ENCODE data around the gene MFN2. TPM values are rescaled to one million over a fixed set of nuclear protein-coding genes. Genes with fewer than 3 reads are reported as not detected.

Gene MFN2
- total RNA-seq, 1 experiment from 2014 or later = 73.9 TPM

DNA sequence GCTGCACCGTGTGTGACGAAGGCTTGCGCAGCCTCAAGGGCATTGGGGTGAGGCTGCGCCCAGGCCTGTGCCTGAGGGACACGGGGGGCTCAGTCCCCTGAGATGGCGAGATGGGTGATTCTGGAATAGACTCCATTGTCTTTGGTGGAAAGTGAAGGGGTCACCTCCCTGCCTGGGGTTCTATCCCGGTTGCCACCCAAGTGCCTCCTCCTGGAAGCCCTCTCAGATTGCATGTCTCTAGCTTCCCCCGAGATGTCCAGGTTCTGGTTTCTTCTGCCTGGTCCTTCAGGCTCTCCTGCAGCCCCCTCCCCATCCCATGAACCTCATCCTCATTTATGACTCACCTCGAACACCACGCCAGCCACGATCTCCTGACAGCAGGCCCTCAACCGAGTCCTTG, 22.3 kb upstream of the MFN2 start:
- ChIA-PET CTCF (interaction anchor here (1.1 kb wide), 1 partner anchor 9 kb away, joined by 3 read pairs; no protein-coding TSS in a partner anchor), POLR2A (no interaction called here)
- H3K4me1 Mint-ChIP-seq (ENCODE audit: low read depth, unreplicated experiment) = no peaks in the 10 kb centered on the region
- no peak for DNase-seq
- Histone ChIP-seq H3K36me3 (ENCODE audit: control insufficient read depth, insufficient read depth, low read length) (no peaks in the 10 kb centered on the region; the same call in 1 of the 2 replicates), H3K27me3 (replicated peaks; ENCODE audit: control insufficient read depth, insufficient read depth, low read length) (no peaks in the 10 kb centered on the region), H3K4me3 (ENCODE audit: low read depth, low read length) (no peak overlapping the region), H3K9me3 (no peaks in the 10 kb centered on the region), H3K4me1 (no peaks in the 10 kb centered on the region)
- H3K4me3 Mint-ChIP-seq (ENCODE audit: unreplicated experiment) = no peak overlapping the region
- no TSS peak for BruUV-seq (replicated peaks)
- no peaks in the 10 kb centered on the region for H3K27me3 Mint-ChIP-seq (ENCODE audit: insufficient read depth, unreplicated experiment)
- H3K9me3 Mint-ChIP-seq (ENCODE audit: unreplicated experiment) = no peaks in the 10 kb centered on the region
- peaks cover 19% of the 10 kb centered on the region for H3K36me3 Mint-ChIP-seq (ENCODE audit: insufficient read depth, unreplicated experiment)
- TF ChIP-seq, protein P1, sequence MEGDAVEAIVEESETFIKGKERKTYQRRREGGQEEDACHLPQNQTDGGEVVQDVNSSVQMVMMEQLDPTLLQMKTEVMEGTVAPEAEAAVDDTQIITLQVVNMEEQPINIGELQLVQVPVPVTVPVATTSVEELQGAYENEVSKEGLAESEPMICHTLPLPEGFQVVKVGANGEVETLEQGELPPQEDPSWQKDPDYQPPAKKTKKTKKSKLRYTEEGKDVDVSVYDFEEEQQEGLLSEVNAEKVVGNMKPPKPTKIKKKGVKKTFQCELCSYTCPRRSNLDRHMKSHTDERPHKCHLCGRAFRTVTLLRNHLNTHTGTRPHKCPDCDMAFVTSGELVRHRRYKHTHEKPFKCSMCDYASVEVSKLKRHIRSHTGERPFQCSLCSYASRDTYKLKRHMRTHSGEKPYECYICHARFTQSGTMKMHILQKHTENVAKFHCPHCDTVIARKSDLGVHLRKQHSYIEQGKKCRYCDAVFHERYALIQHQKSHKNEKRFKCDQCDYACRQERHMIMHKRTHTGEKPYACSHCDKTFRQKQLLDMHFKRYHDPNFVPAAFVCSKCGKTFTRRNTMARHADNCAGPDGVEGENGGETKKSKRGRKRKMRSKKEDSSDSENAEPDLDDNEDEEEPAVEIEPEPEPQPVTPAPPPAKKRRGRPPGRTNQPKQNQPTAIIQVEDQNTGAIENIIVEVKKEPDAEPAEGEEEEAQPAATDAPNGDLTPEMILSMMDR (IDR thresholded peaks at IDR 0.05; ENCODE audit: insufficient read depth in 1 of 2, low read depth in 1 of 2, low read length in 1 of 2, severe bottlenecking in 1 of 2, unreplicated experiment in 1 of 2) = no peak
- H3K27ac Mint-ChIP-seq (ENCODE audit: unreplicated experiment) = no peak overlapping the region
- intact Hi-C loops (cut with micrococcal nuclease; ENCODE audit: unreplicated experiment) = no loop called here

GRCh38 chr1:11960276-11960675, 20.0 kb upstream of the MFN2 start:
- Histone ChIP-seq H3K9me3 (no peaks in the 10 kb centered on the region), H3K4me1 (no peaks in the 10 kb centered on the region), H3K27me3 (replicated peaks; ENCODE audit: control insufficient read depth, insufficient read depth, low read length) (no peaks in the 10 kb centered on the region), H3K4me3 (ENCODE audit: low read depth, low read length) (no peak overlapping the region), H3K36me3 (ENCODE audit: control insufficient read depth, insufficient read depth, low read length) (no peaks in the 10 kb centered on the region)
- no peak overlapping the region for H3K4me3 Mint-ChIP-seq (ENCODE audit: unreplicated experiment)
- no peaks in the 10 kb centered on the region for H3K4me1 Mint-ChIP-seq (ENCODE audit: low read depth, unreplicated experiment)
- TF ChIP-seq, protein P1 (IDR thresholded peaks at IDR 0.05; ENCODE audit: insufficient read depth in 1 of 2, low read depth in 1 of 2, low read length in 1 of 2, severe bottlenecking in 1 of 2, unreplicated experiment in 1 of 2) = no peak
- no peak for DNase-seq
- intact Hi-C loops (cut with micrococcal nuclease; ENCODE audit: unreplicated experiment) = no loop called here
- no peaks in the 10 kb centered on the region for H3K9me3 Mint-ChIP-seq (ENCODE audit: unreplicated experiment)
- H3K36me3 Mint-ChIP-seq (ENCODE audit: insufficient read depth, unreplicated experiment) = peaks cover 31% of the 10 kb centered on the region
- POLR2A ChIA-PET = no interaction called here
- CTCF ChIA-PET = no interaction called here
- H3K27ac Mint-ChIP-seq (ENCODE audit: unreplicated experiment) = no peak overlapping the region
- BruUV-seq (replicated peaks) = no TSS peak
- no peaks in the 10 kb centered on the region for H3K27me3 Mint-ChIP-seq (ENCODE audit: insufficient read depth, unreplicated experiment)

GRCh38 chr1:11960715-11961114, 19.5 kb upstream of the MFN2 start:
- H3K9me3 ChIP-seq = no peaks in the 10 kb centered on the region
- no peaks in the 10 kb centered on the region for H3K27me3 Mint-ChIP-seq (ENCODE audit: insufficient read depth, unreplicated experiment)
- peaks cover 31% of the 10 kb centered on the region for H3K36me3 Mint-ChIP-seq (ENCODE audit: insufficient read depth, unreplicated experiment)
- TF ChIP-seq, protein P1 (IDR thresholded peaks at IDR 0.05; ENCODE audit: insufficient read depth in 1 of 2, low read depth in 1 of 2, low read length in 1 of 2, severe bottlenecking in 1 of 2, unreplicated experiment in 1 of 2) = no peak
- no TSS peak for BruUV-seq (replicated peaks)
- H3K36me3 ChIP-seq (ENCODE audit: control insufficient read depth, insufficient read depth, low read length) = no peaks in the 10 kb centered on the region
- H3K9me3 Mint-ChIP-seq (ENCODE audit: unreplicated experiment) = no peaks in the 10 kb centered on the region
- no peak overlapping the region for H3K4me3 Mint-ChIP-seq (ENCODE audit: unreplicated experiment)
- H3K27me3 ChIP-seq (replicated peaks; ENCODE audit: control insufficient read depth, insufficient read depth, low read length) = no peaks in the 10 kb centered on the region
- DNase-seq = no peak
- POLR2A ChIA-PET = no interaction called here
- CTCF ChIA-PET = no interaction called here
- intact Hi-C loops (cut with micrococcal nuclease; ENCODE audit: unreplicated experiment) = no loop called here
- H3K4me1 Mint-ChIP-seq (ENCODE audit: low read depth, unreplicated experiment) = no peaks in the 10 kb centered on the region
- no peak overlapping the region for H3K27ac Mint-ChIP-seq (ENCODE audit: unreplicated experiment)
- no peaks in the 10 kb centered on the region for H3K4me1 ChIP-seq
- no peak overlapping the region for H3K4me3 ChIP-seq (ENCODE audit: low read depth, low read length)

All from Caco-2 (cell line).